Suppressor macrophage (primary cell): ENCODE data around the gene GLIPR2.

Source experiments
- DNase-seq, 4 experiments: peaks; one replicate each; pipeline ENCODE4 v3.0.0-alpha.2; 2020 to 2022

GLIPR2 gene

GRCh38 chr9:36194326-36195000 lies 57.9 kb downstream of the GLIPR2 start:
- DNase-seq: no peak

DNA sequence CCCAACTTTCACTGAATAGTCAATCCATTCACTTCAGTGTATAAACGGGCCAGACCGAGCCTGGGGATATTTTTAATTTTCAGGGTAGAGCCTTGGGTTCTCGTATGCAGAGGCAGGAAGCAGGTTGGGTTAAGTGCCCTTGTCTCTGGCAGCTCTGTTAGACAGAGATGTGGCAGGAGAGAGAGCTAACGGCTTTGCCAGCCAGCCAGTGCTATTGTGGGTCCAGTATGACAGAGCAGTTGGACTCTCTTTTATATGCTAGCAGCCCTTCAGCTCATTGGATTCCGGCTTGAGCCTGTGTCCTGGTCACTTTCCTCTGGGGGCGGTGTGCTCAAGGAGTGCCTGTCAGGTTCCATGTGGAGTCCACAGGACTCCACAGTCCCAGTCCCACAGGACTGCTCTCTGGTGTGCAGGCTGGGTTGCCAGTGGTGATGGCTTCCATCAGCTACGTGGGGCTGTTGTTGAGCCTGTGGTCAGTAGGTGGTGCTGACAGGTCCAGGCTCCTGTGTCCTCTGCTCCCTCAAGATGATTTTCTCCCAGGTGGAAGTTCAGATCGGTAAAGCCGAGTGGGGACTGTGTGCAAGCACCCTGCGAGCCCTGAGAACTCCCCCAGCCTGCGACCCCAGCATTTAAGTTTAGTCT lies 68.5 kb downstream of the GLIPR2 start:
- DNase-seq: no peak

GRCh38 chr9:36207016-36207415 lies 70.5 kb downstream of the GLIPR2 start:
- no peak for DNase-seq

GRCh38 chr9:36207546-36208012 lies 71.0 kb downstream of the GLIPR2 start:
- peak in 3 of 4 experiments; percentile 22 to 41 (median 22) for DNase-seq

- no peak for DNase-seq
Observed at GRCh38 chr9:36208521-36209253, 72.2 kb downstream of the GLIPR2 start.

DNA sequence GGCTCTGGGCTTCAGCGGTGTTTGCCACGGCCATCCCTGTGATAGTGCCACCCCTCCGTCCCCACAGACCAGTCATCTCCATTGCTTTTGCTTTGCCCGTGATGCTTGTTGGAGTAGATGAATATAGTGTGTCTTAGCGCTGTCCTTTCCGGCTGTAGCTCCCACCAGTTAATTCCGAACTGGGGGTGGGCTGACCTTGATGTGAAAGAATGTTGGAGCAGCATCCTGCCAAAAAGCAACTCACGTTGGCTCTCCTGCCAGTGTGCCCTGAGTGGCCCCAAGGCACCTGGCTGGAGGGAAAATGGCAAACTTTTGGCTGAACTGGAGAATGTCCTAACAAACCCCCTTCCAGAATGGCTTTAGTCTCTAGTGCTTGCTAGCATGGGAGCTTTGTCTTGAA lies 74.2 kb downstream of the GLIPR2 start:
- no peak for DNase-seq

GRCh38 chr9:36211510-36211909 lies 75.0 kb downstream of the GLIPR2 start:
- DNase-seq: no peak

DNA sequence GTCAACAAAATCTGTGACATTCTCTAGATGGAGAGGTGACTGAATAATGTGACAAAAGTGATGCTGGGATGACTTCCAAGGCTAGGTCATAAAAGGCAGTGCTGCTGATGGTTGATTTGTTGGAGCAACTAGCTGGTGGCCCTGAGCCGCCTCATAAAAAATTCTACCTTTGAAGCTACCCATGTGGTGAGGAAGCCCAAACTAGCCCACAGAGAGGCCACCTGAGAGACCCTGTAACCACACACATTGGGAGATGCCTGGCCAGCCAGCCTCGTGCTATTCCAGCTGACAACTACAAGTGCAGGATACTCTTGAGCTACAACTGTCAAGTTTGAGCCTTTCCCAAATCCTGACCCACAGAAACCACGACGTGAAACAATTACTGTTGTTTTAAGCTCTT lies 76.9 kb downstream of the GLIPR2 start:
- no peak for DNase-seq
